K562 (cell line): ENCODE measurements around the gene ZNF165. TPM values are rescaled to one million over a fixed set of nuclear protein-coding genes. Genes with fewer than 3 reads are reported as not detected.

Experiments used
- BCL6 ChIP-seq: fragments of 250-450 bp; sonication (Bioruptor Pico); IDR thresholded peaks from 2 replicates; pipeline ENCODE4 v1.4.0; 2020
- CAMTA2 ChIP-seq: fragments of 250-450 bp; sonication (Bioruptor Pico); conservative IDR thresholded peaks from 2 replicates; pipeline ENCODE4 v1.5.1; 2022
- HDGF ChIP-seq: fragments of 450-650 bp; IDR thresholded peaks from 2 replicates; pipeline ENCODE4 v1.6.1; 2016
- ILK ChIP-seq: fragments of 450-650 bp; IDR thresholded peaks from 2 replicates; pipeline ENCODE4 v1.6.1; 2016; ENCODE audit warnings: missing genetic modification characterization, low read depth, mild to moderate bottlenecking, missing compliant biosample characterization, moderate library complexity, borderline replicate concordance
- KLF6 ChIP-seq: fragments of 250-450 bp; sonication (Bioruptor Pico); IDR thresholded peaks from 2 replicates; pipeline ENCODE4 v1.4.0; 2020; ENCODE audit warnings: mild to moderate bottlenecking, moderate library complexity, borderline replicate concordance
- LCOR ChIP-seq: sonication (generic); formaldehyde crosslinking; IDR thresholded peaks from 2 replicates; pipeline ENCODE4 v1.8.0; 2022; ENCODE audit warnings: mild to moderate bottlenecking, missing genetic modification reagents
- MCM3 ChIP-seq: fragments of 450-650 bp; IDR thresholded peaks from 2 replicates; pipeline ENCODE4 v1.6.1; 2016
- NFE2L1 ChIP-seq: fragments of 450-650 bp; IDR thresholded peaks from 2 replicates; pipeline ENCODE4 v1.6.1; 2016; ENCODE audit warnings: missing genetic modification characterization, low read depth, mild to moderate bottlenecking, missing compliant biosample characterization, moderate library complexity, borderline replicate concordance
- PURB ChIP-seq: sonication (generic); formaldehyde crosslinking; IDR thresholded peaks from 2 replicates; pipeline ENCODE4 v1.9.0; 2021; ENCODE audit warnings: low read depth, mild to moderate bottlenecking, missing genetic modification reagents
- RNF2 ChIP-seq: sonication (generic); IDR thresholded peaks from 2 replicates; pipeline ENCODE4 v1.6.1; 2016
- SIX5 ChIP-seq, 2 experiments: IDR thresholded peaks; 2 replicates each; pipeline ENCODE4 v1.6.1; 2011; ENCODE audit warnings: low read length in 2 of 2, borderline replicate concordance in 1 of 2, low read depth in 1 of 2, mild to moderate bottlenecking in 1 of 2, moderate library complexity in 1 of 2; ENCODE audit not compliant: insufficient read depth in 1 of 2
- SOX6 ChIP-seq: fragments of 450-650 bp; IDR thresholded peaks from 2 replicates; pipeline ENCODE4 v1.6.1; 2014; ENCODE audit warnings: mild to moderate bottlenecking
- ZBTB49 ChIP-seq: sonication (generic); formaldehyde crosslinking; IDR thresholded peaks from 2 replicates; pipeline ENCODE4 v1.8.0; 2022; ENCODE audit warnings: missing genetic modification reagents, mild to moderate bottlenecking, borderline replicate concordance
- ZFP1 ChIP-seq: fragments of 450-650 bp; formaldehyde crosslinking; IDR thresholded peaks from 2 replicates; pipeline ENCODE4 v1.4.0; 2020; ENCODE audit warnings: mild to moderate bottlenecking, mixed read lengths
- ZFX ChIP-seq: sonication (generic); formaldehyde crosslinking; IDR thresholded peaks from 2 replicates; pipeline ENCODE4 v1.8.0; 2022; ENCODE audit warnings: mild to moderate bottlenecking, missing genetic modification reagents, moderate library complexity
- ZNF165 ChIP-seq: fragments of 250-450 bp; sonication (Bioruptor Pico); IDR thresholded peaks from 2 replicates; pipeline ENCODE4 v1.4.0; 2020; ENCODE audit warnings: borderline replicate concordance
- ZNF274 ChIP-seq: IDR thresholded peaks from 2 replicates; pipeline ENCODE4 v1.6.1; 2011; ENCODE audit warnings: low read depth, mild to moderate bottlenecking, low read length, moderate library complexity, borderline replicate concordance
- ZNF436 ChIP-seq: fragments of 250-450, 450-650 bp; sonication (Bioruptor Pico); formaldehyde crosslinking; IDR thresholded peaks from 2 replicates; pipeline ENCODE4 v1.7.0; 2020; ENCODE audit warnings: mild to moderate bottlenecking
- polyA plus RNA-seq, 8 experiments: library from polyadenylated mRNA; depleted of rRNA in 4 of 8; stranded (reverse) in 5 of 8; unstranded in 3 of 8; fragments of >200 nt; fragmentation: Nextera tagmentation in 2 of 8; fragmentation: Illumina TruSeq in 1 of 8; extraction: Ambion mirVana in 2 of 8; extraction: Trizol in 1 of 8; gene quantifications; 2 replicates each; pipeline versions ENCODE4 v1.2.1 to v1.2.3, GENCODE V29; 2011 to 2014; ENCODE audit warnings: inconsistent platforms in 1 of 8, missing spikeins in 1 of 8
- total RNA-seq, 7 experiments: library from RNA; depleted of rRNA in 6 of 7; stranded (reverse); fragments of >200 nt in 6 of 7; fragmentation: Illumina TruSeq in 2 of 7; extraction: Trizol in 2 of 7; gene quantifications; 2 replicates each; pipeline versions ENCODE4 v1.2.1 to v1.2.3, GENCODE V29; 2011 to 2021; ENCODE audit warnings: low replicate concordance in 1 of 7
- TF ChIP-seq, protein P1 (sequence below): fragments of 450-650 bp; IDR thresholded peaks from 2 replicates; pipeline ENCODE4 v1.6.1; 2017; ENCODE audit warnings: antibody characterized with exemption, mild to moderate bottlenecking
- TF ChIP-seq, protein P2 (sequence below), 3 experiments: fragments of 200-800 bp in 1 of 3; sonication (Bioruptor generic) in 1 of 3; sonication (generic) in 1 of 3; formaldehyde crosslinking in 1 of 3; IDR thresholded peaks; 2 replicates each; pipeline versions ENCODE4 v1.6.1 to v1.8.0; 2016 to 2022; ENCODE audit warnings: mild to moderate bottlenecking in 2 of 3, missing compliant biosample characterization in 2 of 3, missing genetic modification characterization in 2 of 3, missing genetic modification reagents in 1 of 3

ZNF165 gene
- total and polyA plus RNA-seq, 9 of the 15 experiments (the other 6 are each of a cell fraction or from before 2014, with no cell fraction given), result 0.82 to 3.6 (median 1.2) TPM

- TF ChIP-seq PURB (CRISPR knock-in tag) (no peak), RNF2 (peak; percentile 67; the same call in 1 of the 2 replicates), ZFX (CRISPR knock-in tag) (peak; percentile 91), ZNF274 (no peak), ZBTB49 (CRISPR knock-in tag) (0 out of 2 replicates have a peak, but pooled peaks have one; percentile 59), CAMTA2 (CRISPR knock-in tag) (0 out of 2 replicates have a peak, but pooled peaks have one; percentile 81), SOX6 (peak; percentile 64; the same call in 1 of the 2 replicates), BCL6 (CRISPR knock-in tag) (no peak), ZNF165 (CRISPR knock-in tag) (peak; percentile 76; the same call in 1 of the 2 replicates), MCM3 (no peak), KLF6 (CRISPR knock-in tag) (peak; percentile 62; the same call in 1 of the 2 replicates), SIX5 (IDR thresholded peaks at IDR 0.05; ENCODE audit: borderline replicate concordance in 1 of 2, insufficient read depth in 1 of 2, low read depth in 1 of 2, low read length in 2 of 2) (no peak), HDGF (no peak), ZNF436 (CRISPR knock-in tag) (no peak), ZFP1 (CRISPR knock-in tag) (0 out of 2 replicates have a peak, but pooled peaks have one; percentile 23), NFE2L1 (no peak), LCOR (CRISPR knock-in tag) (no peak), ILK (no peak)
- TF ChIP-seq, protein P1, sequence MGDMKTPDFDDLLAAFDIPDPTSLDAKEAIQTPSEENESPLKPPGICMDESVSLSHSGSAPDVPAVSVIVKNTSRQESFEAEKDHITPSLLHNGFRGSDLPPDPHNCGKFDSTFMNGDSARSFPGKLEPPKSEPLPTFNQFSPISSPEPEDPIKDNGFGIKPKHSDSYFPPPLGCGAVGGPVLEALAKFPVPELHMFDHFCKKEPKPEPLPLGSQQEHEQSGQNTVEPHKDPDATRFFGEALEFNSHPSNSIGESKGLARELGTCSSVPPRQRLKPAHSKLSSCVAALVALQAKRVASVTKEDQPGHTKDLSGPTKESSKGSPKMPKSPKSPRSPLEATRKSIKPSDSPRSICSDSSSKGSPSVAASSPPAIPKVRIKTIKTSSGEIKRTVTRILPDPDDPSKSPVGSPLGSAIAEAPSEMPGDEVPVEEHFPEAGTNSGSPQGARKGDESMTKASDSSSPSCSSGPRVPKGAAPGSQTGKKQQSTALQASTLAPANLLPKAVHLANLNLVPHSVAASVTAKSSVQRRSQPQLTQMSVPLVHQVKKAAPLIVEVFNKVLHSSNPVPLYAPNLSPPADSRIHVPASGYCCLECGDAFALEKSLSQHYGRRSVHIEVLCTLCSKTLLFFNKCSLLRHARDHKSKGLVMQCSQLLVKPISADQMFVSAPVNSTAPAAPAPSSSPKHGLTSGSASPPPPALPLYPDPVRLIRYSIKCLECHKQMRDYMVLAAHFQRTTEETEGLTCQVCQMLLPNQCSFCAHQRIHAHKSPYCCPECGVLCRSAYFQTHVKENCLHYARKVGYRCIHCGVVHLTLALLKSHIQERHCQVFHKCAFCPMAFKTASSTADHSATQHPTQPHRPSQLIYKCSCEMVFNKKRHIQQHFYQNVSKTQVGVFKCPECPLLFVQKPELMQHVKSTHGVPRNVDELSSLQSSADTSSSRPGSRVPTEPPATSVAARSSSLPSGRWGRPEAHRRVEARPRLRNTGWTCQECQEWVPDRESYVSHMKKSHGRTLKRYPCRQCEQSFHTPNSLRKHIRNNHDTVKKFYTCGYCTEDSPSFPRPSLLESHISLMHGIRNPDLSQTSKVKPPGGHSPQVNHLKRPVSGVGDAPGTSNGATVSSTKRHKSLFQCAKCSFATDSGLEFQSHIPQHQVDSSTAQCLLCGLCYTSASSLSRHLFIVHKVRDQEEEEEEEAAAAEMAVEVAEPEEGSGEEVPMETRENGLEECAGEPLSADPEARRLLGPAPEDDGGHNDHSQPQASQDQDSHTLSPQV, result peak; percentile 91
- TF ChIP-seq, protein P2, sequence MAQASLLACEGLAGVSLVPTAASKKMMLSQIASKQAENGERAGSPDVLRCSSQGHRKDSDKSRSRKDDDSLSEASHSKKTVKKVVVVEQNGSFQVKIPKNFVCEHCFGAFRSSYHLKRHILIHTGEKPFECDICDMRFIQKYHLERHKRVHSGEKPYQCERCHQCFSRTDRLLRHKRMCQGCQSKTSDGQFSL (CRISPR knock-in tag; IDR thresholded peaks at IDR 0.05), result peak; percentile 93
- TF ChIP-seq, protein P2 (tag; IDR thresholded peaks at IDR 0.05), result no peak
Measured at GRCh38 chr6:28104392-28105244, 24.2 kb downstream of the ZNF165 start (continued).
